GM12873 (cell line): ENCODE data around the gene ZNF365.

Experiments used
- CTCF ChIP-seq: IDR thresholded peaks from 2 replicates; pipeline ENCODE4 v1.5.1; 2012; ENCODE audit warnings: low read depth, mild to moderate bottlenecking, moderate library complexity, low read length, control low read depth; ENCODE audit not compliant: insufficient read depth; ENCODE audit errors: missing control alignments

ZNF365 gene

GRCh38 chr10:62379394-62379793 lies 5.2 kb downstream of the ZNF365 start:
- TF ChIP-seq CTCF: no peak

GRCh38 chr10:62380016-62380415 lies 5.8 kb downstream of the ZNF365 start:
- no peak for TF ChIP-seq CTCF

- no peak for TF ChIP-seq CTCF
These were observed 7.4 kb downstream of the ZNF365 start for GRCh38 chr10:62381385-62382102.

- TF ChIP-seq CTCF: no peak
These were observed 8.7 kb downstream of the ZNF365 start for GRCh38 chr10:62382831-62383230.

- no peak for TF ChIP-seq CTCF
These were observed 9.9 kb downstream of the ZNF365 start for GRCh38 chr10:62384057-62384446.

GRCh38 chr10:62384447-62385081 lies 10.4 kb downstream of the ZNF365 start:
- TF ChIP-seq CTCF: no peak

- TF ChIP-seq CTCF: no peak
These were observed 12.5 kb downstream of the ZNF365 start for GRCh38 chr10:62386356-62387320.
